ENCODE results near the gene ALK.

DNA sequence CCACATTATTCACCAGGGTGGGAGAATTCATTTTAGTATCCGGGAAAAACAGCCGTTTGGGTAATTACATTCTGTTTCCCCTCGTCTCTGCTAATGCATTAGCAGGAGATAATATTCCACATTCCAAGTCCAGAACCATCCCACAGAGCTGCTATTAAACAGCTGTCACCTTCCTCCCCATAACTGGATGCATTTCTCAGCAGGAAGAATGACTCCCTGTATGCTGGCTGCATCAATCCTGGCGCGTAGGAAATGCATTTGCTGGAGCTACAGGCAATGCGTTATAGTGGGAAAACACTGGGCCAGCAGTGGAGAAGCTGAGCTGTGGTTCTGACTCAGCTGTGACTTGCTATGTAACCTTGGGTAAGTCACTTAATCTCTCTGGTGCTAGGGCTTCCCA lies 560.2 kb downstream of the ALK start:
- TF ChIP-seq, protein P1, sequence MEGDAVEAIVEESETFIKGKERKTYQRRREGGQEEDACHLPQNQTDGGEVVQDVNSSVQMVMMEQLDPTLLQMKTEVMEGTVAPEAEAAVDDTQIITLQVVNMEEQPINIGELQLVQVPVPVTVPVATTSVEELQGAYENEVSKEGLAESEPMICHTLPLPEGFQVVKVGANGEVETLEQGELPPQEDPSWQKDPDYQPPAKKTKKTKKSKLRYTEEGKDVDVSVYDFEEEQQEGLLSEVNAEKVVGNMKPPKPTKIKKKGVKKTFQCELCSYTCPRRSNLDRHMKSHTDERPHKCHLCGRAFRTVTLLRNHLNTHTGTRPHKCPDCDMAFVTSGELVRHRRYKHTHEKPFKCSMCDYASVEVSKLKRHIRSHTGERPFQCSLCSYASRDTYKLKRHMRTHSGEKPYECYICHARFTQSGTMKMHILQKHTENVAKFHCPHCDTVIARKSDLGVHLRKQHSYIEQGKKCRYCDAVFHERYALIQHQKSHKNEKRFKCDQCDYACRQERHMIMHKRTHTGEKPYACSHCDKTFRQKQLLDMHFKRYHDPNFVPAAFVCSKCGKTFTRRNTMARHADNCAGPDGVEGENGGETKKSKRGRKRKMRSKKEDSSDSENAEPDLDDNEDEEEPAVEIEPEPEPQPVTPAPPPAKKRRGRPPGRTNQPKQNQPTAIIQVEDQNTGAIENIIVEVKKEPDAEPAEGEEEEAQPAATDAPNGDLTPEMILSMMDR (conservative IDR thresholded peaks at IDR 0.05; ENCODE audit: low read depth in 2 of 2): no peak
- TF ChIP-seq POLR2AphosphoS5 (IDR thresholded peaks at IDR 0.05; ENCODE audit: low read depth) (no peak), EZH2 (IDR thresholded peaks at IDR 0.05; ENCODE audit: low read depth, unreplicated experiment) (no peak), REST (IDR thresholded peaks at IDR 0.05; ENCODE audit: unreplicated experiment) (no peak), ZNF462 (CRISPR knock-in tag; IDR thresholded peaks at IDR 0.05) (no peak), CREB1 (CRISPR knock-in tag; IDR thresholded peaks at IDR 0.05; ENCODE audit: low read depth) (no peak), JUNB (IDR thresholded peaks at IDR 0.05; ENCODE audit: unreplicated experiment) (no peak), EZH2phosphoT487 (IDR thresholded peaks at IDR 0.05; ENCODE audit: unreplicated experiment) (no peak), STAT1 (IDR thresholded peaks at IDR 0.05; ENCODE audit: unreplicated experiment) (no peak)
